OCI-M2 (cell line): Measurements from ENCODE around the gene PHF20.
"Not testable (repeated sequence)": the region's sequence is repeated elsewhere in the genome, so short reads cannot be mapped to it uniquely, and the experiment has no call there.

ENCODE experiments used
- DNase-seq: peaks from one replicate; lab custom pipeline; 2025; ENCODE audit not compliant: unreplicated experiment; lab: John Stamatoyannopoulos, UW

PHF20 gene

GRCh38 chr20:35738410-35739179 lies 33.2 kb upstream of the PHF20 start:
- DNase-seq, result no peak

DNA sequence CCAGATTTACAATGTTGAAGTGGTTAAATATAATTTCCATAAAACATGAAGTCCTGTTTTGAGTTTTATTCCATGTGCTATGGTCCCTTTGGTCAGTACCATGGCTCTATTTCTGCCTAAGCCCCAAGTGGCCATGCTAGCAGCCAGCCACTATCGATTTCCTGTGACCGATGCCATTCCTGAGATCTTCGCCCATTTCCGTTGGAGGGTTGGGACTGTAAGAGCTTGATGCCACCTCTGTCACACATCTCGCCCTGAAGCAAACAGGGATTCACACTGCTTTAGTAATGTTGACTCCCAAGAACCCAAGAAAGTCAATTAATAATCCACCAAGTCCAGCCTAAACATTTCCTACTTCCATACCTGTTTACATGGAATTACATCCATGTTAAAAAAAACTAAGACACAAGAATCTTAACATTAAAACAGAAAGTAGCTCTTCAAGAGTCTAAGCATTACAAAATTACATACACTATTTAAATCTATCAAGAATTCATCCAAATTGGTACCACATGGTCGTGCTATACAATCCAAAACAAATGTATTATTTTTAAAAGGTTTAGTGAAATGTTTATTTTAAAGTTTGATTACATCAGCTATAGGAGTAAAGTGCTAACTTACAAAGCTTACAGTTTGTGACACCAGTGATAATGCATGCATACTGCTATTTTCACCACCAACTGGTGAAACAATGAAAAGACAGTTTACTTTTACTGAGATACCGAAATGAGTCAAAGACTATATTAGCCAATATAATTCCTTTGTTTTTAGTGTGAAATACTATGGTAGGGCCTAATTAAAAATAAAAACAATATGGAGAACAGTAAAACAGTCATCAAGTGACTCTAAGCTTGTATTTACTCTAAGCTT lies 32.3 kb upstream of the PHF20 start:
- no peak for DNase-seq

DNA sequence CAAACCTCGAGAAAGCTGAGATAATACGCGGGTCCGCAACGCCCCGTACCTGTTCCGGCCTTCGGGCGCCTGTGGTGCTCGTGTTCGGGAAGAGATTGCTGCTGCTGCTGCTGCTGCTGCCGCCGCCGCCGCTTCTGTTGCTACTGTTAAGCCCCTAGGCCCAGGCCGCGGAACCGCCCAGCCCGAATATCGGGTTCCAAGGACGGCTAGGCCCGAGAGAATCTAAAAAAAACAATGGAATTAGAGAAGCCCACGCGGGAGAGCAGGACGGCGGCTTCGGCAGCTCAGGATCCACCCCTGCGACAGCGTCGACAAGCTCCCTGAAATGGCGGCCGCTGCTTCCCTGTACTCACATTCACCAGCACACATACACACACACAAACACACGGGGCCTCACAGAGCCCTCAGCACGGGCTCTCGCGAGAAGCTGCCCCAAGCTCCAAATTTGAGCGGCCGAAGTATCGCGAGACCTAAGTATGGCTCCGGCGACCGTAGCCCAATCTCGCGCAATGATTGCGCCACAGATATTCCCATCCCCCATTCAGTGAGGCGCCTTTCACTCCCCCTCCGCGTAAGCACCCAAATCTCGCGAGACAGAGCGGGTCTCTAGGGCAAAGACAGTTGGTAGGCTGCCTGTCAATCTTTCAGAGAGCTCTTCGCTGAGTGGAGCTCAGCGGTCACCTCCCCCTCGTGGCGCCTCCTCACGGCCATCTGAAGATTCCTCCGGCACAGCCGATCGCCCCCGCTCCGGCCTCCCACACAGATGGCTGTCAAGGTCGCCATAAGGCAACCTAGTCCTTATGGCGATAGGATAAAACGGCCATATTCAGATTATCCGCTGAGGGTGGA lies 29.7 kb upstream of the PHF20 start, which contains the start of gene RBM39:
RBM39 (minus strand) TSS at position 369 of the 849 bp plus-strand sequence. CDS start 1,386 bp downstream, outside the sequence.
- peak; percentile 98 for DNase-seq

DNA sequence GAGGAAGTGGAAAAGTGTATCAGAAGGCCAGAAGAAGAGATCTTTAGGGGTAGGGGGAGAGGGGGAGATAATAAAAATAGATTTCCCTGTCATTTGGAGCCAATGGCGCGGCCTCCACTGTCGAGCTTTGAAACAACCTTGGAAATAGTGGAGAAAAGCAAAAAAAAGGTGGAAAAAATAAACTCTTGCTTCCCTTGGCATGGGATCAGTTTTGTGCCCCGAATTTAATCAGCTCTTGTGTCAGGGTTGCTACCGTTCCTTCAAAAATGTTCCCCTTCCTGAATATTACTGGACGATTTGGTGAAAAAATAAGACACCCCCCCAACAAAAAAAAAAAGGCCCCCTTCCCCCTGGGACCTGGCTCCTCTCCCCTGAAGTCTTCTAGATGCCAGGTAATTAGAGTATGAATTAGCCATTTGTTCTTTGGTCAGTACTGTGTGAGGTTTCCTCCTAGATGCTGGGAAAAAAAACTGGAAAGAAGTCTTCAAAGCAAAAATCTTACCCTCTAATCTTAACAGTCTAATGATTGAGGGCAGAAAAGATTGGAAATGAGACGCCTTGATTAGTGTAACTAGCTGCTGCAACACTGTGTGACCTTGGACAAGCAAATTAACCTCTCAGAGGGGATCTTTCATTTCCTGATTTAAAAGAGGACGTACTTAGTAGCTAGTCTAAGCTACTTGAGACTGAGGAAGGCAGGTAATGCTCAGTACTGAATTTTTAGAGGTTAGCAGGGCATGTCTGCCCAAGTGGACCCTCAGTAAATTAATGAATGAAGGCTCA lies 28.9 kb upstream of the PHF20 start:
- peak; percentile 23 for DNase-seq

DNA sequence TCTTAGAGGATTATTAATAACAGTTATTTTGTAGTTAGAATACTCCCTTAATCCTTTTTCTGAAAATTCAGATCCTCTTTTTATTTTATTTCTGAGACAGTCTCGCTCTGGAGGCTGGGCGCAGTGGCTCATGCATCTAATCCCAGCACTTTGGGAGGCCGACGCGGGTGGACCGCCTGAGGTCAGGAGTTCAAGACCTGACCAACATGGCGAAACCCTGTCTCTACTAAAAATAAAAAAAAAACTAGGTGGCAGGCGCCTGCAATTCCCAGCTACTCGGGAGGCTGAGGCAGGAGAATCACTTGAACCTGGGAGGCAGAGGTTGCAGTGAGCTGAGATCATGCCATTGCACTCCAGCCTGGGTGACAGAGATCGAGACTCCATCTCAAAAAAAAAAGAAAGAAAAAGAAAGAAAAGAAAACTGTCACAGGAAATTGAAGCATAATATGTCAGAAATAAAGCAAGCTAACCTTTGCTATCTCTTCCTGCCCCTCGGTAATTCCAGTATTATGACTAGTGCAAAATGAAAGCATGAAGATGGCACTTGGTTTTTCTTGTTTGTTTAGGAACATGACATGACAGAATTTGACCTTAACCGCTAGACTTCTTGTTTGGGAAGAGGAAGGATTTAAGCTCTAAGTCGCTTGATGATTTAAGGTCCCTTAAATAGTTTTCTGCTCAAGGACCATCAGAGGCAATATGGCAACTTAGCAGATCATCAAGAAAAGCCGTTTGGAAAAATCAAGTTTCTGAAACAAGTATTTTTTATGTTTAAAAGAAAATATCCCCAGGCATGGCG lies 27.9 kb upstream of the PHF20 start:
- no peak for DNase-seq

GRCh38 chr20:35744492-35744841 lies 27.3 kb upstream of the PHF20 start:
- not testable (repeated sequence) for DNase-seq

GRCh38 chr20:35750611-35751010 lies 21.2 kb upstream of the PHF20 start:
- DNase-seq, result no peak

DNA sequence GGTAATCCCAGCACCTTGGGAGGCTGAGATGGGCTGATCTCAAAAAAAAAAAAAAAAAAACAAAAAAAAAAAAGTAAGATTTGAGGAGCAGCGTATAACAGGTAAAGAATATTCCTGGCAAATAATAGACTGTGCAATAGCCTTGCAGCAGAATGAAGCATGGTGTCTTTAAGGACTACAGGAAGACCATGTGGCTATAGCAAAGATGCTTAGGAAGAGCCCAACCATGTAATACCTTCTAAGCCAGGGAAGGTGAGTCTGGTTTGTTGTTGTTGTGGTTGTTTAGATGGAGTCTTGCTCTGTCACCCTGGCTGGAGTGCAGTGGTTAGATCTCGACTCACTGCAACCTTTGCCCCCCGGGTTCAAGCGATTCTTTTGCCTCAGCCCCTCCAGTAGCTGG lies 15.4 kb upstream of the PHF20 start:
- no peak for DNase-seq

DNA sequence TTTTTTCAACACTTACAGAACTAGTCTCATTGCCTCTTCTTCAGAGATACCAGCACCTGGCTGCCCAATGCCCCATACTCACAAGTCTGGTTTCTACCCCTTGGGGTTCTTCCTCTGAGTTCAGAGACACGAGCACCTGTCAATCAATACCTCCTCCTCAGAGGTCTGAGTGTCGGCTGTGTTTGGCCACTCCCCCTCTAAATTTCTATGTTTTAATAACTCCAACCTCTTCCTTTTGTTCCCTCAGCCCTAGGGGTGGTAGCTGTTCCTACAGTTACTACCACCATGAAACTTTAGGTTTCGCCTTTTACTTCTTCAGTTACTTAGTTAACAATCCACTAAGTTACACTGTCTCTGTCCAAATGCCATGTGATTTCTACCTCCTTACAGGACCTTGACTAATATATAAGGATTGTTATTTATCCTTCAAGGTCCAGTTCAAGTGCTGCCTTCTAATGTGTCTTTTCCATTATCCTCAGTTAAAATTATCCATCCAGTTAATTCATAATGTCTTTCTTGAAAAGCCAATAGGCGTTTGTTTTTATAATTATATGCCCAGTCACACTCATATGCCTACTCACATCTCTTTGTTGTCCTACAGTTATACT lies 14.6 kb upstream of the PHF20 start:
- DNase-seq, result no peak

- not testable (repeated sequence) for DNase-seq
Measured at GRCh38 chr20:35761548-35761947, 10.3 kb upstream of the PHF20 start.

- no peak for DNase-seq
Measured at GRCh38 chr20:35762461-35762860, 9.4 kb upstream of the PHF20 start.

DNA sequence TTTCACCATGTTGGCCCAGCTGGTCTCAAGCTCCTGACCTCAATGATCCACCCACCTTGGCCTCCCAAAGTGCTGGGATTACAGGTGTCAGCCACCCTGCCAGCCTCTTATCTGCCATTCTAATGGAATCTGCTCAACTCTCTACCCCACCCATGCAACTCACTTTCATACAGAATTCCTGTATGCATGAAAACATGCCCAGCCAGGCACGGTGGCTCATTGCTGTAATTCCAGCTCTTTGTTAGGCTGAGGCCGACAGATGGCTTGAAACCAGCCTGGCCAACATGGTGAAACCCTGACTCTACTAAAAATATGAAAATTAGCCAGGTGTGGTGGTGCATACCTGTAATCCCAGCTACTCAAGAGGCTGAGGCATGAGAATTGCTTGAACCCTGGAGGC lies 6.9 kb upstream of the PHF20 start:
- not testable (repeated sequence) for DNase-seq

DNA sequence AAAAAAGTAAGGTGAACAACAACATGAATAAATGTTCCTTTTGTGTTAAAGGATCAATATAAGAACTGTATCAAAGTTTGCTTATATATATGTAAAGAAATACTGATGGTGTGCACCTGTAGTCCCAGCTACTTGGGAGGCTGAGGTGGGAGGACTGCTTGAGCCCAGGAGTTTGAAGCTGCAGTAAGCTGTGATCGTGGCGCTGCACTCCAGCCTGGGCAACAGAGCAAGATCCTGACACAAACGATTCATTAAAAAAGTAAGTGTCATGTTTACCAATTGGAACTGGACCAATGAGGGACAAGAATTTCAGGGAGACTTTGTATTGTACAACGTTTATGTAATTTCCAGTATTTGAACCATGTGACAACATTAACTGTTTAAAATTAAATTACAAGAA lies 5.0 kb upstream of the PHF20 start:
- no peak for DNase-seq

GRCh38 chr20:35767683-35768481 lies 3.9 kb upstream of the PHF20 start:
- no peak for DNase-seq

GRCh38 chr20:35768731-35769664 lies 2.8 kb upstream of the PHF20 start:
- DNase-seq, result no peak

GRCh38 chr20:35771367-35771688 lies 487 bp upstream of the PHF20 start:
- no peak for DNase-seq

DNA sequence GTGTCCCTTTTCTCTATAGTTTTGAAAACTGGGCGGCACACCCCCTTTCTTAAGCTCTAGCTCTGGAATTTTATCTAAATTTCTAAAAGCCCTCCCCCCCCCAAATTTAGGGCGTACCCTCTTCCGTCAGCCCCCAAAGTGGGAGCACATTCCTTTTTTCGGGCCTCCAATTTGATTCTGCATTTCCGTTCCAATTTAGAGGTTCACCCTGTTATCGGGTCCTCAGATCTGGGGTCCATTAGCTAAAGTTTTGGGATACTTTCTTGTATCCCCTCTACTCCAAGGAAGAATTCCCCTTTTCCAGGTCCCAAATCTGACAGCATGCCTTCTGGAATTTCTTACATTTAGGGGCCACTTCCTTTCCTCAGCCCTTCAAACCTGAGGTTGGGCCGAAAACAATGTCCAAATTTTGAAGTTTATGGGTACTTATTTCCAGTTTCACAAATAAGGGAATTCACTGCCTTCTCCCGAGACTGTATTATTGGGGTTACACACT lies 796 bp downstream of the PHF20 start:
- no peak for DNase-seq
